Upper lobe of left lung (tissue), 6 donors: ENCODE results near the gene ZKSCAN5. TPM values are rescaled to one million over a fixed set of nuclear protein-coding genes. Genes with fewer than 3 reads are reported as not detected.
A peak's percentile ranks its signal among the peaks of the same experiment; 100 is the strongest.

Experiments
- ATAC-seq, 2 donors: fragments of 200-7000 bp; cut with Tn5 transposase; one replicate each; pipeline ENCODE4 v1.9.1; 2022; ENCODE audit warnings: mild to moderate bottlenecking in 2 of 2, moderate library complexity in 2 of 2; ENCODE audit not compliant: low FRiP score in 2 of 2
- DNase-seq, 2 donors: peaks; one replicate each; pipeline ENCODE4 v3.0.0-alpha.2; 2019 to 2020
- H3K27ac ChIP-seq, 4 donors: fragments of 200-600 bp; sonication (generic); one replicate each; pipeline ENCODE4 v1.5.1; 2016 to 2019
- H3K27me3 ChIP-seq, 4 donors: fragments of 200-600 bp; sonication (generic); one replicate each; pipeline ENCODE4 v1.5.1; 2017 to 2019
- H3K36me3 ChIP-seq, 4 donors: fragments of 200-600 bp; sonication (generic); one replicate each; pipeline ENCODE4 v1.5.1; 2016 to 2019
- H3K4me1 ChIP-seq, 4 donors: fragments of 200-600 bp; sonication (generic); one replicate each; pipeline ENCODE4 v1.5.1; 2018 to 2019
- H3K4me3 ChIP-seq, 4 donors: fragments of 200-600 bp; sonication (generic); one replicate each; pipeline ENCODE4 v1.5.1; 2017 to 2019; ENCODE audit warnings: mild to moderate bottlenecking in 2 of 4, moderate library complexity in 1 of 4
- H3K9me3 ChIP-seq, 4 donors: fragments of 200-600 bp; sonication (generic); one replicate each; pipeline ENCODE4 v1.5.1; 2018 to 2019
- EP300 ChIP-seq, 4 donors: sonication (generic); formaldehyde crosslinking; IDR thresholded peaks; one replicate each; pipeline ENCODE4 v1.5.1; 2017; ENCODE audit warnings: antibody characterized with exemption in 4 of 4, control low read depth in 2 of 4
- POLR2A ChIP-seq, 4 donors: fragments of 450-650 bp; IDR thresholded peaks; one replicate each; pipeline ENCODE4 v1.5.1; 2016 to 2017; ENCODE audit warnings: antibody characterized with exemption in 4 of 4, mild to moderate bottlenecking in 2 of 4
- POLR2AphosphoS5 ChIP-seq, 2 donors: sonication (generic); formaldehyde crosslinking; IDR thresholded peaks; one replicate each; pipeline ENCODE4 v1.5.1; 2017; ENCODE audit warnings: antibody characterized with exemption in 2 of 2
- WGBS, 2 donors: methylation state at CpG; one replicate each; pipeline ENCODE4 v1.1.5; 2017 to 2018; 5-methylcytosine and 5-hydroxymethylcytosine counted together
- total RNA-seq, 6 donors: library from RNA; depleted of rRNA in 4 of 6; stranded (reverse); fragments of >200 nt in 4 of 6; gene quantifications; one replicate each; pipeline versions ENCODE4 v1.1.0 to v1.2.1, GENCODE V29; 2016 to 2021
- TF ChIP-seq, protein P1 (sequence below), 6 experiments: fragments of 450-650 bp in 4 of 6; fragments of 200-600 bp in 2 of 6; sonication (generic) in 2 of 6; IDR thresholded peaks; one replicate each; pipeline ENCODE4 v1.5.1; 2016 to 2019; ENCODE audit warnings: antibody characterized with exemption in 6 of 6
- donor health status: DM: no; HTN: no; CAD: no; lungs with moderate emphysema.
- donor health status: DM: no; HTN: yes; CAD: no; lungs with severe emphysema.

ZKSCAN5 gene
- total RNA-seq, 6 donors from 2014 or later: 3.8 to 12.6 (median 7.6) TPM

DNA sequence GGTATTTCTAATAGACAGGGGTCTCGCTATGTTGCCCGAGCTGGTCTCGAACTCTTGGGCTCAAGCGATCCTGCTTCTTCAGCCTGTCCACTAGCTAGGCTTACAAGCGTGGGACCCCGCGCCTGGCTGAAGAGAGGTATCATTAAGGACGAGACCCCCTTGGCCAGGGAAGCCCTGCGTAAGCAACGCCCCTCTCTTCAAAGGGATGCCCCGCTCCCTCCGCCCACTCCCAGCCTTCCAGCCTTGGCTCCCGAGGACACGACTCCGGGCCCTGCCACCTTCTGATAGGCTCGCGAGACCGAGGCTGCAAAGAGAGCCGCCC is 220 bp upstream of the ZKSCAN5 start:
- peak overlapping the region in 3 of 4 donors; percentile 58 to 88 (median 66) for H3K4me3 ChIP-seq
- H3K36me3 ChIP-seq: no peaks in the 10 kb centered on the region
- H3K9me3 ChIP-seq: no peaks in the 10 kb centered on the region
- ATAC-seq (no peak), DNase-seq (no peak)
- 8 to 10% methylated on average over 10 to 19 of the region's 19 CpGs for WGBS, 2 donors
- no peak for TF ChIP-seq POLR2AphosphoS5 (IDR thresholded peaks at IDR 0.05)
- no peak for TF ChIP-seq POLR2A (IDR thresholded peaks at IDR 0.05)
- TF ChIP-seq, protein P1, sequence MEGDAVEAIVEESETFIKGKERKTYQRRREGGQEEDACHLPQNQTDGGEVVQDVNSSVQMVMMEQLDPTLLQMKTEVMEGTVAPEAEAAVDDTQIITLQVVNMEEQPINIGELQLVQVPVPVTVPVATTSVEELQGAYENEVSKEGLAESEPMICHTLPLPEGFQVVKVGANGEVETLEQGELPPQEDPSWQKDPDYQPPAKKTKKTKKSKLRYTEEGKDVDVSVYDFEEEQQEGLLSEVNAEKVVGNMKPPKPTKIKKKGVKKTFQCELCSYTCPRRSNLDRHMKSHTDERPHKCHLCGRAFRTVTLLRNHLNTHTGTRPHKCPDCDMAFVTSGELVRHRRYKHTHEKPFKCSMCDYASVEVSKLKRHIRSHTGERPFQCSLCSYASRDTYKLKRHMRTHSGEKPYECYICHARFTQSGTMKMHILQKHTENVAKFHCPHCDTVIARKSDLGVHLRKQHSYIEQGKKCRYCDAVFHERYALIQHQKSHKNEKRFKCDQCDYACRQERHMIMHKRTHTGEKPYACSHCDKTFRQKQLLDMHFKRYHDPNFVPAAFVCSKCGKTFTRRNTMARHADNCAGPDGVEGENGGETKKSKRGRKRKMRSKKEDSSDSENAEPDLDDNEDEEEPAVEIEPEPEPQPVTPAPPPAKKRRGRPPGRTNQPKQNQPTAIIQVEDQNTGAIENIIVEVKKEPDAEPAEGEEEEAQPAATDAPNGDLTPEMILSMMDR (IDR thresholded peaks at IDR 0.05): no peak
- TF ChIP-seq EP300 (IDR thresholded peaks at IDR 0.05): no peak
- peak overlapping the region; percentile 83 to 98 (median 92) for H3K27ac ChIP-seq
- peaks cover 31 to 40% (median 32%) of the 10 kb centered on the region in 4 donors for H3K4me1 ChIP-seq
- no peaks in the 10 kb centered on the region for H3K27me3 ChIP-seq

DNA sequence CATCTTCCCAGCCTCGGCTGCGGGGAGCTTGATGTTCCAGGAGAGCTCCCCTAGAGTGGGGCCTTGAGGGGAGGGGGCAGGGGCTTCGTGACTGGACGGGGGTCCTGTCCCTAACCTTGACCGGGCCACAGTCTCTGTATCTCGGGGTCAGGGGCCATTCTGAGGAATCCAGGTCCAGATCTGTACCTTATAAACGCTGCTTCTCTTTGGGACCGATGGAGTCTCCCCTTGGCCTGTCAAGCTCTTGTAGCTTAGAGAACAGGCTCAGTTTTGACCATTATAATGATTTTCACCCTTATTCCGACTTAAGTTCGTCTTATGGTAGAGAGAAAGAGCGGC is 831 bp downstream of the ZKSCAN5 start:
- no peaks in the 10 kb centered on the region for H3K27me3 ChIP-seq
- 2 to 3% methylated on average over 7 to 9 of the region's 11 CpGs for WGBS, 2 donors
- no peaks in the 10 kb centered on the region for H3K9me3 ChIP-seq
- peaks cover 0 to 3% (median 0%) of the 10 kb centered on the region in 4 donors for H3K36me3 ChIP-seq
- TF ChIP-seq EP300 (IDR thresholded peaks at IDR 0.05): no peak
- peak in 1 of 4 donors; percentile 34 for TF ChIP-seq POLR2A (IDR thresholded peaks at IDR 0.05)
- TF ChIP-seq, protein P1 (IDR thresholded peaks at IDR 0.05): no peak
- no peak for TF ChIP-seq POLR2AphosphoS5 (IDR thresholded peaks at IDR 0.05)
- H3K4me3 ChIP-seq: peak overlapping the region; percentile 58 to 88 (median 64)
- H3K27ac ChIP-seq: peak overlapping the region; percentile 83 to 98 (median 92)
- DNase-seq (no peak), ATAC-seq (no peak)
- H3K4me1 ChIP-seq: peaks cover 31 to 40% (median 32%) of the 10 kb centered on the region in 4 donors

DNA sequence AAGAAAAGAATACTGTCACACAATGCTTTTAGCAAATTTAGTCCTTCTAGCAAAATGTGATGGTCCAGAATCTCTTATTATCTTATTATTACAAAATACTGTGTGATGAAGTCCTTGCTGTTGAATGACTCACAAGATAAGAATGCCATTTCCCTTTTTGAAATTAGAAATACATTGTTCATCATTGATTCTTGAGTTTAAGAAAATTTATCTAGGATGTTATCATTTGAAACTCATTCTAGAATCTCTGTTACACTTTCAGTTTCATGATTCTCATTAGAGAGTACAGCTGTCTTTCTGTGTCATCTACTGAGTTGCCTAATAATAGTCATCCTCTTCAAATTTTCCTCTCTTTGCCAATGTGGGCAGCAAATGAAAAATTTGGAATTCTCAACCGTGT is 9.6 kb downstream of the ZKSCAN5 start:
- H3K4me3 ChIP-seq: no peak overlapping the region
- H3K27ac ChIP-seq: no peak overlapping the region
- H3K9me3 ChIP-seq: no peaks in the 10 kb centered on the region
- no peaks in the 10 kb centered on the region for H3K27me3 ChIP-seq
- no peaks in the 10 kb centered on the region for H3K4me1 ChIP-seq
- TF ChIP-seq, protein P1 (IDR thresholded peaks at IDR 0.05): no peak
- TF ChIP-seq POLR2AphosphoS5 (IDR thresholded peaks at IDR 0.05) (no peak), POLR2A (IDR thresholded peaks at IDR 0.05) (no peak), EP300 (IDR thresholded peaks at IDR 0.05) (no peak)
- H3K36me3 ChIP-seq: peaks cover 3 to 72% (median 46%) of the 10 kb centered on the region in 4 donors
- ATAC-seq (no peak), DNase-seq (no peak)
- WGBS, 2 donors: 84 to 100% methylated on average over 1 of the region's 1 CpG

DNA sequence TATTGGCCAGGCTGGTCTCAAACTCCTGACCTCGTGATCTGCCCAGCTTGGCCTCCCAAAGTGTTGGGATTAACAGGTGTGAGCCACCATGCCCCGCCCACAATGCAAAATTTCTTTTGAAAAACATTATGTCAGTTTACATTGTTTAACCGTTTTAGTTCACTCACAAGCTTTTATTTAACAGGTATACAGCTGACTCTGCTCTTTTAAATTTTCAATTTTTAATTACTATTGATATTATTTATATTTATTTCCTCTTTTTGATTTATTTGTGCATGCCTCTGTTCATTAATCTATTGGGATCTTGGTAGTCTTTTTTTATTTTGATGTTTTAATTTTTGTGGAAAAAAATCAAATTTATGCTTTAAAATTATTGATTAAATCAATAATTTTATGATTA is 16.9 kb downstream of the ZKSCAN5 start:
- Histone ChIP-seq H3K4me1 (no peaks in the 10 kb centered on the region), H3K4me3 (no peak overlapping the region), H3K27ac (no peak overlapping the region), H3K27me3 (no peaks in the 10 kb centered on the region), H3K9me3 (no peaks in the 10 kb centered on the region), H3K36me3 (peaks cover 6 to 69% (median 42%) of the 10 kb centered on the region in 4 donors)
- no peak for ATAC-seq
- TF ChIP-seq POLR2AphosphoS5 (IDR thresholded peaks at IDR 0.05) (no peak), EP300 (IDR thresholded peaks at IDR 0.05) (no peak), POLR2A (IDR thresholded peaks at IDR 0.05) (no peak)
- TF ChIP-seq, protein P1 (IDR thresholded peaks at IDR 0.05): no peak
- 92 to 93% methylated on average over 3 of the region's 3 CpGs for WGBS, 2 donors
- no peak for DNase-seq

DNA sequence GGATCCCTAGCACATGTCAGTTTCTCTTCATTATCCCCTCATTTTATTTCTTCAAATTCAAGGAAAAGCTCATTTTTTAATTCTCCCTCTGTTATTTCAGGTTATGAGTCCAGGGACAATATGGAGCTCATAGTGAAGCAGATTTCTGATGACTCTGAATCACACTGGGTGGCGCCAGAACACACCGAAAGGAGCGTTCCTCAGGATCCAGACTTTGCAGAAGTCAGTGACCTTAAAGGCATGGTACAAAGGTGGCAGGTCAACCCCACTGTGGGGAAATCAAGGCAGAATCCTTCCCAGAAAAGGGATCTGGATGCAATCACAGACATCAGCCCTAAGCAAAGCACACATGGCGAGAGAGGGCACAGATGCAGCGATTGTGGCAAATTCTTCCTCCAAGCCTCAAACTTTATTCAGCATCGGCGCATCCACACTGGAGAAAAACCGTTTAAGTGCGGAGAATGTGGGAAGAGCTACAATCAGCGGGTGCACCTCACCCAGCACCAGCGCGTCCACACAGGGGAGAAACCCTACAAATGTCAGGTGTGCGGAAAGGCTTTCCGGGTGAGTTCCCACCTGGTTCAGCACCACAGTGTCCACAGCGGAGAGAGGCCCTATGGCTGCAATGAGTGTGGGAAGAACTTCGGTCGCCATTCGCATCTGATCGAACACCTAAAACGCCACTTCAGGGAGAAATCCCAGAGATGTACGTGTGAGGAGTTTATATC is 21.4 kb downstream of the ZKSCAN5 start:
- H3K27me3 ChIP-seq: no peaks in the 10 kb centered on the region
- DNase-seq: no peak
- peaks cover 16 to 79% (median 45%) of the 10 kb centered on the region in 4 donors for H3K36me3 ChIP-seq
- no peak overlapping the region for H3K27ac ChIP-seq
- H3K9me3 ChIP-seq: peaks cover 3 to 27% (median 18%) of the 10 kb centered on the region in 4 donors
- TF ChIP-seq POLR2A (IDR thresholded peaks at IDR 0.05): no peak
- TF ChIP-seq EP300 (IDR thresholded peaks at IDR 0.05): no peak
- TF ChIP-seq, protein P1 (IDR thresholded peaks at IDR 0.05): peak in 1 of 6 experiments; percentile 17
- ATAC-seq: no peak
- no peaks in the 10 kb centered on the region for H3K4me1 ChIP-seq
- WGBS, 2 donors: 95% methylated on average over 21 of the region's 21 CpGs
- H3K4me3 ChIP-seq: no peak overlapping the region
